Activated CD8-positive, alpha-beta memory T cell treated with anti-CD3 and anti-CD28 coated beads, Interleukin-2, amount 50 U/mL, for 1 hour (primary cell): ENCODE data around the gene HTR1D.

Source experiments
- DNase-seq: peaks from one replicate; pipeline ENCODE4 v3.0.0-alpha.2; 2020; ENCODE audit errors: extremely low read depth

HTR1D gene

GRCh38 chr1:23184212-23184934 lies 32.9 kb downstream of the HTR1D start:
- DNase-seq = no peak

GRCh38 chr1:23179862-23180261 lies 37.4 kb downstream of the HTR1D start:
- no peak for DNase-seq

DNA sequence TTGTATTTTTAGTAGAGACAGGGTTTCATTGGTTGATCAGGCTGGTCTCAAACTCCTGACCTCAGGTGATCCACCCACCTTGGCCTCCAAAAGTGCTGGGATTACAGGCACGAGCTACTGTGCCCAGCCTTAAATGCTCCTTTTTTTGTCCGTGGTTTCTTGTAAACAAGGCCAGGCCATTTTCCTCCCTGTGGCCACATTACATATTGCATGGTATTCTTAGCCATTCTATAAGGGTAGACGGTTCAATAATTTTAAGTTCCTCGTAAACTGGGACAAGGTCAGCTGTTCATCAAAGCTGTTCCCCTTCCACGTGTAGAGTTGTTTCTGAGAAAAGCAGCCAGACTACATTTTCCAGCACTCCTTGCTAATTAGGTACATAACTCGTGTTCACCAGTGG lies 38.4 kb downstream of the HTR1D start:
- DNase-seq = no peak

DNA sequence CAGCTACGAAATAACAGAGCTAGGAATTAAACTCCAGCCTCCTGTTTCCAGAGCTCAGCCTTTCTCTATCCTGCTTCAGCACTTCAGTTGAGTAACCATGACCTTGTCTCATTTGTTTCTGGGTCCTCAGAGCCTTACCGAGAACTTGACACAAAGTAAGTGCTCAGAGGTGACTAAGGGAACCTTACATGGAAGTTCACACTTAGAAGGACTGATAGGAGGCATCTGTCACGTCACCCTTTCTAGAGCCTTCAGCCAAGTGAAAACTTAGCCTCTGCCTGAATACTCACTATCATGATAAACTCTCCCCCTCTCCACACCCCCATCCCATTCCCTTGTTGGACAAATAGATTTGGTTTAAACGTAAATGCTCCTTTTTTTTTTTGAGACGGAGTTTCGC lies 38.9 kb downstream of the HTR1D start:
- DNase-seq = no peak

DNA sequence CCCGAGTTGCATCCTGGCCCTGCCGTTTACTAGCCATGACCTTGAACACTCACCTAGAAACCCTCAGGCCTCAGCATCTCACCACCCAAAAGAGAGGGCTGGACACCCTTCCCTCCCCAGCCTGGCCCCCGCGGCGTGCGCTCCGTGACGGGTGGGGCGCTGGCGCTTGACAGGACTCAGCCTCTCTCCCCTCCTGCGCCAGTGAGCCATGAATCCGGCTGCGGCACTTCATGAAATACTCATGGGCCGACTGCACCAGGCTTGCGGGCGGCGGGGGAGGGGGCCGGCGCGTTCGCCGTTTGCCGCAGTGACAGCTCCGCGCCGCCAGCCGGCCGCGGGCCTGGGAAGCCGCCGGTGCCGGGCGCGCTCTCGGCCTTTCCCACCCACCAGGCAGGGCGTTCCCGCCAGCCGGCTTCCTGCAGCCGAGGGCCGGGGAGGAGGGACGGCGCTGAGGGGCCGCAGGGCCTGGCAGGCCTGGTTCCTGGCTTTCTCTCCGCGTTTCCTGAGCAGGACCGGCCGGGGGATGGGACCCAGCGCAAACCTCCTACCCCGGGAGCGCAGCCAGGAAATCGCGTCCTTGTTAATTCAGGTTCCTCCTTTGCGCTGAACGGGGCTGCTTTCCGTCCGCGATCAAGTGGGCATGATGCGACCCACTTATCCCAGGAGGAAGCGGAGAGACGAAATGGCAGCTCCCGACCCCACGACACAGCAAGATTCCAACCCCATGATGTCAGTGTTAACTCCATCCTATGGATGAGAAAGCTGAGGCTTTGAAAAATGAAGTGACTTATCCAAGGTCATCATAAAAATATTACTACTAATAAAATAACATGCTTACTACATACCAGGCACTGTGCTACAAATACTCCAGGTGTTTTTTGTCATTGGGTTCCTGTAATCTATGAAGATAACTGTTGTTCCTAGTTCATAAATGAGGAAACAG lies 39.6 kb downstream of the HTR1D start:
- DNase-seq = no peak

- DNase-seq = no peak
These were observed 40.3 kb downstream of the HTR1D start for GRCh38 chr1:23177031-23177430.

DNA sequence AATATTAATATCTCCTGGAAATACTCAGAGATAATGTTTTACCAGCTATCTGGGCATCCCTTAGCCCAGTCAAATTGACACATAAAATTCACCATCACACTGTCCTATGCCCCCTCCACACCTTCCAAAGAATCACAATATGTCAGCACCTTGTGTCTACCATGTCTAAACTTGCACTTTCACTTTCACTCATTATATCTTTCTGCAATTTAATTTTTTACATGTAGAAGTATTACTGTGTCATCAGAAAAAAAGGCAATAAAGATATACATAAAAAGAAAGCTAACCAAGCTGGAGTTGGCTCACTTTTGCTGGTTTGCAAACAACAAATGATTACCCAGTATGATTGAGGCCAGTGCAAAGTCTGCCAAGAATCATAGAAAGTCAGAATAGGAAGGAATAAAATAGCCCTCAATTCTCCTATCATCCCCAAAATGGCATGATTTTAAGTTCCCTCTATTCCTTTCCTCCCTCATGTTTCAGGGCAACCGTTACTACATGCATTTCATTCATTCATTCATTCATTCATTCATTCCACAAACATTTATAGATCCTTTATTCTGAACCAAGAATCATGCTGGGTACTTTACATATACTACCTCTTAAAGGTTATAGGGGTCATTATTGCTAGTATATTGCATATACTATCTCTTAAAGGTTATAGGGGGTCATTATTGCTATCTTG lies 42.7 kb downstream of the HTR1D start:
- no peak for DNase-seq

DNA sequence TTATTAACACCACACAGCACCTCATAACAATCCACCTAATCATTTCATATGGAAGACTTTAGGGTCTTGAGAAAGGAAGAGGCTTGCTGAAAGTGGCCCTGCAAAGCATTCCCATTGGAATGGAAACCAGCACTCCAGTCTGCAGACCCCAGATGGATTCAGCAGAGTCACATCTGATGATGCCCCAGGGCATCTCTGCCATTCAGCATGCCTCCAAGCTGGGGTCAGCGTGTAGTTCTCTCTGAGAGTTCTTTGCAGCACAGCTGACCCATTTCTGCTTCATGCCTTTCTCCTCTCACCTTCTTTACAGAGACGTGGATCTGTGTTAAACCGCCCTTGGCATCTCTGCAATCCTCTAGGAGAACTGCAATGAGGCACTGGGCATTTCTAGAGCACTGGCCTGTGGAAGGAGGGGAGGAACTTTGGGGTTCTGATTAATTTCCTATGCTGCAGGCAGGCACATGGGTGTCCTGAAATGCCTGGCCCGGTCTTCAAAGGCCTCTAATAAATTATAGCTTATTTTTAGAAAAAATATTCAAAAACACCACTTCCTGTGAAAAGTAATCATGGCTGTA lies 46.0 kb downstream of the HTR1D start:
- no peak for DNase-seq

DNA sequence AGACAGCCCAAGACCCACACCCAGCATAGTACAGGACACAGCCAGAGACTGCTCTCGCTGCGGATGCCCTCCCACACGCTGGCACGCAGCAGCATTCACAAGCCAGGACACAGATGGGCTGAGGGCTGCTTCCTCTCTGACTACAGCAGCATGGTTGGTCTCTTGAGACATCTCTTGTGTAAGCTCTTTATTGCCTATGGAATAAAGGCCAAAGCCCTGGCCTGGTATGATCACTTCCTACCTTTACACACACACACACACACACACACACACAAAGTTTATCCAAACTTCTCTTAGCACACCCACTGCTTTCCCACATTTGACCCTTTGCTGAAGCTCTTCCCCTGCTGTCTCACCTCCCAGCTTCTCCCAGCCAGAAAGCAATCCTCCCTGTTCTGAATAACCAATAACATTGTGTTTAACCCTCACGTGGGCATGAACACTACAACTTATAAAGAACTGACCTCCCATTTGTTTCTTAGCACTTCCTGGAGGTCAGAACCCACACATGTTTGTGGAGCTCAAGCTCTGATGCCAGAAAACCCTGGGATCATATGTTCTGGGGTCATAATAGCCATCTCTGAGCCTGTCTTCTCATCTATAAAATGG lies 47.5 kb downstream of the HTR1D start:
- DNase-seq = no peak

DNA sequence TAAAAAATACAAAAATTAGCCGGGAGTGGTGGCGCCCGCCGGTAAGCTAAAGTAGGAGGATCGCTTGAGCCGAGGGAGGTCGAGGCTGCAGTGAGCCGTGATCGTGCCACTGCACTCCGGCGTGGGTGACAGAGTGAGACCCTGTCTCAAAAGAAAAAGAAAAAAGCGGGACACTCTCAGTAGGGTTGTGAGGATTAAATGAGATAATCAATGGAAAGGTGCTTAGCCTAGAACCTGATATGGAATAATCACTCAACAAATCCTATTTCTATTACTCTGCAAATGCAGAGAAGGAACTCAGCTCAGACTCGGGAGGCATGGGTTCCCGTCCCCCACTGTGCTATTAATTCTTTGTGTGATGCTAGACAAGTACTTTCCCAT lies 48.1 kb downstream of the HTR1D start:
- no peak for DNase-seq

DNA sequence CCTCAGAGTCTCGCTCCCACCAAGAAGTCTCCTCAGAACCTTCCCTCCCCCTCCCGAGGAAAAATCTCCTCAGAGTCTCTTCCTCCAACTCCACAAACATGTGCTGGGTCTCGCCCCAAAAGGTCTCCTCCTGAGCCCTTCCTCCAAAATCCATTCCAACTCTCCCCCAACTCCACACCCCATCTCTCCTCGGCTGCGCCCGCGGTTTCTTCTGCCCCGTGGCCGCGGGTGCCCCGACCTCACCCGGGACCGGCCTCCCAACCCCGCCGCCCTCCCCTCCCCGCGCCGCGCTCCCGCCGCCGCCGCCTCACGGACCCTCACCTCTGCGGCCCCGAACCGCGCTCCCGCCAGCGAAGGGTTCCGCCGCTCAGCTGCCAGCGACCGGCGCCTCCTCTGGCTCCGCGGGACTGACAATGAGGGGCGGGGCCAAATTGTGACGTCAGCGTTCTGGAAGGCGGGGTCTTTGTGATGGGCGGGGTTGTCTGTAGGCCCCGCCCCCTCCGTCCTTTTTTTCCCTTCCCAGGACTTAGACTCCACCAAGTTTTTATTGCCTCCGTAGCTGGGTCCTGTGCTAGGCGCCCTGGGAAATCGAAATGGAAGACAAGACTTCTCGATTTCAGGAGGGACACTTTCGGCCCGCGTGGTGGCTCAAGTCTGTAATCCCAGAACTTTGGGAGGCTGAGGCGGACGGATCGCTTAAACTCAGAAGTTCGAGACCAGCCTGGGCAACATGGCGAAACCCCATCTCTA lies 48.7 kb downstream of the HTR1D start, which contains the start of gene LUZP1:
LUZP1 (minus strand) TSS at position 412 of the 750 bp plus-strand sequence.
- DNase-seq = peak; percentile 71

GRCh38 chr1:23168079-23168444 lies 49.2 kb downstream of the HTR1D start:
- no peak for DNase-seq

- DNase-seq = no peak
These were observed 49.8 kb downstream of the HTR1D start for GRCh38 chr1:23167353-23168078.

DNA sequence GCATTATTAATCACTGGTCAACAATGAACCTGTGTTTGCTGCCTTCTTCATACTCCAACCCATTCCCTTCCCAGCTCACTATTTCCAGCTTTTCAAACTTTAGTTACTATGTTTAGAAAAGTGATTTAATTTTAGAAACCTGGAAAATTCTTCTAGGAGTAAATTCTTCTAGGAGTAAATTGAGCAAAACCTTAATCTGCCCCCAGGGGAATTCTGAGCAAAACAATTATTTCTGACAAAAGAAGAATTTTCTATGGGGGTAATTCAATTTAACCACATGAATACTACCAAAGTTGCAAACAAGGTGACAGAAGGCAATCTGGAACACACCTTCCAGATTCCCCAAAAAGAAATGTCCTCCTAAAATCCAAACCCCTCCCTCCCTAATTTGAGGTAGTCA lies 50.4 kb downstream of the HTR1D start:
- DNase-seq = no peak

- no peak for DNase-seq
These were observed 53.9 kb downstream of the HTR1D start for GRCh38 chr1:23163395-23163794.

- DNase-seq = no peak
These were observed 57.1 kb downstream of the HTR1D start for GRCh38 chr1:23159963-23160877.

- DNase-seq = no peak
These were observed 60.4 kb downstream of the HTR1D start for GRCh38 chr1:23156940-23157339.

GRCh38 chr1:23152966-23153684 lies 64.2 kb downstream of the HTR1D start:
- no peak for DNase-seq

- DNase-seq = no peak
These were observed 66.6 kb downstream of the HTR1D start for GRCh38 chr1:23150742-23151141.
